Measurements from ENCODE around the gene MACROD2.

Gene MACROD2

DNA sequence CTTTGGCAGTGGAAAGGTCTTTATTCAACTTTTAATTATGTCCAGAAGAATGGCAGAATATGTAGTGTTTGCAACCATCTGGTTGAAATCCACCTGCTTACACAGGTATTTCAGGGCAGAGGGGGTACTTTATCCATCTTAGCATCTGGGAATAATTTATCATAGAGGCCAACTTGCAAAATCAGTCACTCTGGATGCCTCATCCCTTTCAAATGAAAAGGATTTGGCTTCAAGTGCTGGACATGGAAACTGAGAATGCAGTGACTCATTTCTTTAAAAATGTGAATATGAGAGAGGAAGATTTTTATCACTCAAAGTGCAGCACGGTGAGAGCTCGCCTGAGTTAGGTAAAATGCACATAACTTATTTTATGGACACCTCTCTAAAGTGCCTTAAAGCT, 1819.6 kb downstream of the MACROD2 start:
- DNase-seq = no peak

DNA sequence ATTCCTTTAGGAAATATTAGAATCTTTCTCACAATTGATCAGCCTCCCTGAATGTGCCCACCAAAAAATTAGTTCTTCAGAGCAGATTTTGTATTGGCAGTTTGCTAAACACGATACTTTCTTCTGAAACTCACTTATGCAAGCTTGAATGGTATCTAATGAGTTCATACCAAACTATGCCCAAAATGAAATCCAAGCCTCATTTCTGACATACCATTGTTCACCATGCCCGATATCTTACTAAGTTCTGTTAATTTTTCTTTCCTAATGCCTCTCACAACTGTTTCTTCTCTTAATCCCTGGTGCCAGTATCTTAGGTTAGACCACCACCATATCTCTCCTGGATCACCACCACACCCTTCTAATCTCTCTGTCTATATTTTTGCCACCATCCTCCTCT, 1822.0 kb downstream of the MACROD2 start:
- no peak for DNase-seq

DNA sequence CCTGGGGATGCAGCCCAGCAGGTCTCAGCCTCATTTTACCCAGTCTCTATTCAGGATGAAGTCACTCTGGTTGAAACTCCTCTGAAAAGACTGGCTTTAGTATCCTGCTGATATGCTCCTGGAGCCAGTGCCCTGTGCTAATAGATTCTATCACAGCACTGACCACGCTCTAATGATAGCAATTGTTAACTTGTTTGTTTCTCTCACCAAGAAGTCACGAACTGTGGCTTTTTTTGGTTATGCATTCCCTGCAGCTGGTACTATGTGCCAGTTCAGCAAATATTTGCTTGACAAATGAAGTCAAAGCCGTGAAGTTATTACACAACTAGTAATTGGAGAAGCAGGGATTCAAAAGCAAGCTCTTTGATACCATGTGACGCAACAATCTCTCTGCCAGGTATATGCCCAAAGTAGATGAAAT, 1823.3 kb downstream of the MACROD2 start:
- DNase-seq = no peak

DNA sequence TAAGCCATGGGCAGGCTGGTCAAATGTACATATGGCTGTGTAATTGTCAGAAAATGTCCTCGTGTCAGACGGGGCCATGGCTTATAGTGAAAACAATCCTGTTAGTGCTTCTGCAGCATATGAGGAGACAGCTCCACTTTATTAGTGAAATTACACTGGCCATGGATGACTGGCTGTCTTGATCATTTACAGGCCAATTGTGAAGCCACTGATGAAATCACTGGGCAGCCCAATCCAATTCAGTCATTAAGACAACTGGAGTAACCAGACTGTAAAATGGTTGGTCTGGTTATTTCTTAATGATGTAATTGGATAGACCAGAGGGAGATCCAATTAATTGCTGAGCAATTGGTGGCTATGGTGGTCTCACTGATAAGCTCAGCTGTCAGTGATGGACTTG, 1828.4 kb downstream of the MACROD2 start:
- DNase-seq = no peak

DNA sequence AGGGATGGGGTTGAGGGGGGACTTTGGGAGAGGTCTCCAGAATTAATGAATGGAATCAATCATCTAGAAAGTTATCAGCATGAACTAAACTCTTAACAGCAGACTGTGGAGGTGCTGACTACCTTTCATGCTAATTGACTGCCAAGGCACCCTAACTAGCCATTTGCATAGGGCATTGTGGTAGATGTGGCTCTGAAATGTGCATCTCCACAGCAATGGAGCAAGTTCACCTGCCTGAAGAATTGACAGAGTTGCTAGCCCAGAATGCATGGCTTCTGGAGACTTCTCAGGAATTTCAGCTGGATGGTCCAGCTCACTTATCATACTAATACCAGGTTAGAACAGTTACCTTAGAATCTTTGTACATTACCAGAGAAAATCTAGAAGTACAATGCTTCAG, 1832.3 kb downstream of the MACROD2 start:
- DNase-seq = no peak

DNA sequence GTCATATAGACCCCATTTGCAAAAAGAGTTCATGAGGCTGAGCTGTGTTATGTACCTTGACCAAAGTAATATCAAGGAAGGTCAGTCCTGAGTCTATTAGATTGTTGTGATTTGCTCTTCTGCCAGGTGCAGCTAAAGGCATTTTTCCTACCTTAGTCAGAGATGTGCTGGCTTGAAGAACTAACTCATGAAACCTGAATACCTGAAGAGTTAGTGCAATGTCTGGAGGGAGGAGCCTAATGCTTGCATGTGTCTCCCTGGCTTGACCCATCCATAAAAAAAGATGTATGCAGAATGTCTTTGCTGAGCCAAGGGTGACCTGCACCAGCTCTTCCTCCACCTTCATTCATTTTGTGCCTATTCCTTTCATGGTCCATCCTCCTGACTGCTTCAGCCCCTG, 1835.9 kb downstream of the MACROD2 start:
- no peak for DNase-seq

DNA sequence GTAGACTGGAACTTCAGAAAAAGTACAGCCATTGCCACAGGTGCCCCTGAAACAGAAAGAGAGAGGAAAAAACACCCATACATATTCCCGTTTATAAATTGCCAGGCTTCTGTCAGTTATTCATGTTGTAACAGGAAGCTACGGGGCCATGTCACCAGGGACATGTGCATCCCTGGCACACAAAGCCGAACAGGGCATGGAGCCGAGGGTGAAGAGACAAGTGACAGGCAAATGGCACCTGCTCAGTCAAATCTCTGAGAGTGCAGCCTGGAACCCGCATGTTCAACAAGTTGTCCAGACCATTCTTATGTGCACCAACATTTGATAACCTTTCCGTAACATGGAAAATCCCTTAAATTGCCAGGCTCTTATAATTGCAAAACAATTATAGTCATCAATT, 1837.2 kb downstream of the MACROD2 start:
- no peak for DNase-seq

DNA sequence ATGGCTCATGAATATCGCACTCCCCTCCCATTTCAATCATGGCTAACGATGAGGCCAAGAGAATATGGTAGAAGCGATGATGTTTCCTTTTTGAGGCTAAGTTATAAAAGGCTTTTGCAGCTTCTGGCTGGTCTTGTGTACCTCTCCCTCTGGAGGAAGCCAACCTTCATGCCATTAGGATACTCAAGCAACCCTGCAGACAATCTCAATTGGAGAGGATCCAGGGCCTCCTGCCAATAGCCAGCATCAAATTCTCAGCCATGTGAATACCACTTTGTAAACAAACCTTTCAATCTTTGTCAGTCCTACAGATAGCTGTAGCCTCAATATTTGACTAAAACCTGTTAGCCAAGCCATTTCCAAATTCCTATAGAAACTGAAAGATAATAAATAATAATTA, 1839.5 kb downstream of the MACROD2 start:
- DNase-seq = no peak

DNA sequence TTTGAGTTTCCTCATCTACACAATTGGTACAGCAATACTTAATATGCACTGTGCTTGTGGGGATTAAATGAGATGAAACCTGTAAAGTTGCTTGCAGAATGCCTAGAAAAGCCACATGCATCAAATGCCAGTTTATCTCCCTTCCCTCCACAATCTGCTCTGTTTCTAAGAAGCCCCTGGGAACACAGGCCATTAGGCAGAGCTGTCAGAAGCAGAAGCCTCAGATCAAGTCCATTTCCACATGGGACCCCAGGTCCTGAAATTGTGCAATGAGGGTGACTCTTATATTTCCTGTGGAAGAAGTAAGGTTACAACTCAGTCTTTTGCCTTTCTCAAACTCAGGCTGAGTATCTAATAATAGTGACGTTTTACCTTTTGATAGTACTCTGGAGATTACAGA, 1840.5 kb downstream of the MACROD2 start:
- no peak for DNase-seq

DNA sequence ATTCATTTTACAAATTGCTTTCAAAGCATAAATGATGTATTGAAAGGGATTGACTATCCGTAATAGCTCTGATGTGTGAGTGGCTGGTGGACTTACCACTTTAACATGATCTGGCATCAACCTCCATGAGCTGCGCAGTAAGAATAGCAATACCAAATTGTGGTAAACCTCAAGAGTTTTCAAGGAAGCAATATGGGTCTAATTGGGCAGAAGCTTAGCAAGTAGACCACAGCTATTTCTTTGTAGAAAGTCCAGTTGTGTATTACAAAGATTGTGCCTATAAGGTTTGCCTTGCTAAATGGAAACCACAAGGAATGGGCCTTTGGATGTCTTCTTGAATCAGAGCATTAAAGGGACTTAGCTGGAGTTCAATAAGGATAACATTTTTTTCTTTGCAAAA, 1841.3 kb downstream of the MACROD2 start:
- no peak for DNase-seq

DNA sequence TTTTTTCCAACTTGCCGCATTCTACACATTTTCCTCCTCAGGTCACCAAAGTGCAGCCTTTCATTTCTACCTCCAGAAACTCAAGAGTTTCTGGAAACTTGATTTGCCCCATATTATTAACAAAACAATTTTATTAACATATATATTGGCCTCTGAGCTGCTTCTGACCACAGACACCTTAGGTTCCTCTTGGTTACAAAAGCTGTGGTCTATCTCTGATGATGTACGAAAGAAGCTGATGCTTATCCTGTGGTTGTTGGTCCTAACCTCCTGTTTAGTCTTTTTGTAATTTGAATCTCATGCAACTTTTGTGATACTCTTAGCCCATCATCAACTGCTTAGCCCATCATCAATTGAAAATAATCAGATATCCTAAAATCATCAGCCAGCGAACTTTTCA, 1842.2 kb downstream of the MACROD2 start:
- DNase-seq = no peak

DNA sequence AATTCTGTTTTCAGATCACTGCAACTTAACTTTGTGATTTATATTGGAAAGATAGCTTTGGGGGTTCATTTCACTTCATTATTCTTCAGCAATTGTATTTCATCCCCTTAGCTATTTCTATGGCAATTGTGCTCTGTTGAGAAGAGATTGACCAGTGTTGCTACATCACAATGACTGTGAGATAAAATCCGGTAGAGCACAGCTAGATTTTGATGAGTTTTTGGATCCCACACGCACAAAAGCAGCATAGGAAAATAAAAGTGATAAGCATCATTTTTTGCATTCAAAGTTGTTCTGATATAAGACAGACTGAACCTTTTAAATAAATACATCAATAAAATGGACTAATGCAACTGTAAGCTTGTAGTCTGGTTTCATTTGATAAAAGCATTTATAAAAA, 1843.2 kb downstream of the MACROD2 start:
- DNase-seq = no peak

DNA sequence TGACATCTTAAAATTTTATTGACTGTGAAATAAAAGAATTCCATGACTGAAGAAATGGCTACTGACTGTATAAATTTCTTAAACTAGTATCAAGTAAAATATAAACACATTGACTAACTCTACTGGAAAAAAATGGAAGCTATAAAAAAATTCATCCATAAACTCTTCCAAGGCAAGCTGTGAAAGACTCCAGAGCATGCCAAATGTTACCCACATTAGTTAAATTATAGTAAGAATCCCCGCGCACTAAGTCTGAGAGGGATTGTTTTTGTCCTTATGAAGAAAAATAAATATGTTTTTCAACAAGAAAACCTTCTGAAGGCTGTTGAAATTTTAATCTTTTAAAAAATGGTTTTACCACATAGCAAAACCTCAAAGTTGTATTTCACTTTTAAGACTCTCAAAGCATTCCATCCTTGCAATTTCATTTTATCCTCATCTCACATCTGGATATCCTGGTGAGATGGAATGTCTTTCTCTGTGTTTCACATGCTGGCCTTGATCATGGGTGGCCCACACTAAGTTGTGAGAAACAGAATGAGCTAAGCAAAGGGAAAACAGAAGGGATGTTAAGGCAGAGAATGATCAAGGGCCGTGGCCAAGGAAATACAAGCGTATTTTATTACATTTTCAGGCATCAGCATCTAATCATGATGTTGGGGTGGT, 1845.5 kb downstream of the MACROD2 start:
- no peak for DNase-seq

DNA sequence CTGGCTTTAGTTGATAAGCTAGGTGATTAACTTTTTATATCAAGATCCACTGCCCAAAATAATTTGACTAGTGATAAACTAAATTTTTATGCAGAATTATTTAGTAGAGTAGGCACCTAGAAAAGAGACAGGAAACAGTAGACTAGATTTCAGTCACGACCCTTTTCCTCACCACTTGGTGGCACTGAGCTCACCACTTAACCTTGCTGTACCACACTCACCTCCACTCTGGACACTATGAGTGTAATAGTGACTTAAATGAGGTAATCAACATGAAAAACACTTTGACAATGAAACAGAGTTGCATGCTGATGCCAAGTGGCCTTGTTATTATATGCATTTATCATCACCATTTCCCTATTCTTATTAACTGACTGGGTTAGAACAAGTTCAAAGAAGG, 1847.6 kb downstream of the MACROD2 start:
- DNase-seq = no peak

DNA sequence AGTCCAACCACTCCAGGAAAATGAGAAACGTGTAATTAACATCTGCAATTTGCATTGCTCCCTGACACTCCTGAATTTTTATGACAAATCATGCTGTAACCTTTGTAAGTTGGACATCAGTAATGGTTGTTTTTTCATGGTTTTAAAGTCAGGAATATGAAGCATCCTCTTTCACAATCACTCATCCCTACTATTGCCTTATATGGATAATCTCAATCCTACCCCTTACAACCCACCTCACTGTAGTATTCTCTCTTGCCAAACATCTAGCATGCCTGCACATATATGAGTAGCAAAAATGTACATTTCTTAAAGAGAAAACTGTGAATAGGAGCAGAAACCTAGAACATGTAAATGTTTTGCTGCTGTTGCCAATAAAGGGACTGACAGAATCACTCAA, 1848.5 kb downstream of the MACROD2 start:
- DNase-seq = no peak

DNA sequence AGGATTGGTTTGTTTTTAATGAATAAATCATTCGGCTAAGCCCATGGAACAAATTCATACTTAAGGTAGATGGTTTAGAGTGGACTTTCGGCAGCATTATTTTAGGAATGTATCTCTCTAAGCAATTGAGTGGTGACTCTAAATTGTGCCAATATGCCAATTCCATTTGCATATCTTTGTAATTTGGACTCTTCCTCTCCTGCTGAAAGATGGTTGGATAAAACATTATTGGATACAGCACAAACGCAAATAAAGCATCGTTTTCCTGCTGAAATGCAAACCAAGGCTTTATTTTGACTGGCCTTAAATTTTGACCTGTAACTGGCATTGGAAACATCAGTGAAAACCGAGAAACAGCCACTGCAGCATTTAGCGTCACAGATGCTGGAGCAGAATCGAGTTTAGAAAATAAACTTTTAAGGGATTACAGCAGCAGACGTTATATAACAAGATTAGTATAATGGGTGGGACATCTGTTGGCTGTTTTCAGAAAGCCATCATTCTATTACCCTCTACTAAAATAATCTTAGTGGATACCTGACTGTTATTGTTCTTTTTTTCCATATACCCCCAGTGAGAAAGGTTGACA, 1852.0 kb downstream of the MACROD2 start:
- DNase-seq = no peak

DNA sequence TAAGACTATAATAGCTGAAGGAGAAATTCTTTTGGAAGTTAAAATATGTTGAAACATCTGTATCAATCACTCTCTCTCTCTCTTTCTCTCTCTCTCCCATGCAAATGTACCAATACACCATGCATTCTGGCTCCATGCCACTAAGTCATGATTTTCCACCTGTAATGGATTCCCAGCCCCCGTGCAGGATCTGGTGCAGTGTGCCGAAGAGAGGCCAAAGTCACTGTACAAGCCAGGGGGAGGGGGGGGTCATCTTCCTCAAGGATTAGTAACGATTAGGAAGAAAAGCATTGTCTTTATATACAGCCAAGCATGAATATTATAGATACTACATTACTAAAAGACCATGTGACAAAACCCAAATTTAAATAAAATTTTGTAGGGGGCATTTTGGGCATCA, 1852.8 kb downstream of the MACROD2 start:
- DNase-seq = no peak

DNA sequence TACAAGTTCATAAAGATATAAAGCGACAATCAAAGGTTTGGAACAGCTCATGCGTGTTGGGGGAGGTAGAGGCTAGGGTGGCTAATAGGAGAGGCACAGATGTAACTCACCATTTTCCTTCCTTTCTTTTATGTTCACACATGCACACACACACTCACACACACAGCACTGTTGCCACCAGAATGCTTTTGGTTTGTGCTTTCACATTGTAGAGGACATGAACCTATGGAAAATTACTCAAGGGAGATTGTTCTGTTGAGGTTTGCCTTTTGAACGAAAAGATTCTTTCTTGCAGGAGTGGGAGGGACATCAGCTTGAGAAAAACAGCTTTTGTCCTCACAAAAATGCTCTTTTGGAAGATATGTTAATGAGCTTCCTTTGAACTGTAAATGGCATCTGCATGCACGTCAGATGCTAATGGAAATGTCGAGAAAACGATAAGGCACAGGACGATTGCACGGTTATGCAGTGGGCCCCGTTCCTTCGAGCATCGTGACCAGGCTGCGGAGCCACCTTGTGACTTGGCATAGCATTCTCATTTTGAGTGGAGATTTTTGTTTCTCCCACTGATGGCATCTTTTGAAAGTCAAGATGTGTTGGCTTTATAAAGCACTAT, 1853.8 kb downstream of the MACROD2 start:
- no peak for DNase-seq

DNA sequence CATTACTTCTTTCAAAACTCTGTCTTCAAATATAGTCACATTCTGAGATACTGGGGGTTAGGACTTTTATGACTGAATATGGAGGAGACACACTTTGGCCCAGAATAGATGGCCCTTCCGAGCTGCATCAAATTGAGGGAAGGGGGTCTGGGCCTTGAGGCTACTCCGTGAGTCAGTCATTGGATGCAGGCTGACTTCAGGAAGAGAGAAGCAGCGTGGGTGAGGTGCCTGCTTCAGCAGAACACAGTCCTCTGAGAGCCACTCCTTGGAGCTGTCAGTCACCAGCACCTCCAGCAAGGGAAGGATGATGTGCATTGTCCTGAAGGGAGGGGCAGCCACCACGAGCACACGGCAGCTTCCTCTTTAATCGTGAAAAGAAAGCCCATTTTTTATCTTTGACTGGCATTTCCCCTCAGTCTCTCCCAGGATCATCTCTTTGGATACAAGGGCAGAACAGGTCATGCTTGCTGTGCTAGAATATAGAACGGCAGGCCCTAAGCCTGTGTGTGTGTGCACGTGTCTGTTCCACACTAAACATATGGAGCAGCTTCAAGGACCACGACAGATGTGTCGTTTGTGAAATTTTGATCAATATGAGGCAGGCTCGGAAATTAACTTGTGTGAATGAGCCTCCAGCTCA, 1856.4 kb downstream of the MACROD2 start:
- no peak for DNase-seq

DNA sequence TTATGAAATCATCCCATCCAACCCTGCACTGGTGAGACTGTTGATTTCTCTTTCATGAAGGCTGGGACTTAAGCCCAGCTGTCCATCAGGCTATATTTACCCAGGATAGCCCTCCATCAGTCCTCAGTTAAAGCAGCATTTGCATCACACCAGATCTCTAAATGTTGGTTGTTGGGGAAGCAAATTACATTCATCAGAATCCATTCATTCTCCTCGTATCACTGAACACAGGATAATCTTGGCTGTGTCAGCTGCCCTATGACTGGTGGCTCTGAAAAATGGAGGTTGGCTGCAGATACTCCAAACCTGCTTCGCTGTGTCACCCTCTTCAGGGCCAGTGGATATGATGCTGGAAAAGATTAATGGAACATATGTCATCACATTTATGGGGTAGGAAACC, 1859.6 kb downstream of the MACROD2 start:
- no peak for DNase-seq

DNA sequence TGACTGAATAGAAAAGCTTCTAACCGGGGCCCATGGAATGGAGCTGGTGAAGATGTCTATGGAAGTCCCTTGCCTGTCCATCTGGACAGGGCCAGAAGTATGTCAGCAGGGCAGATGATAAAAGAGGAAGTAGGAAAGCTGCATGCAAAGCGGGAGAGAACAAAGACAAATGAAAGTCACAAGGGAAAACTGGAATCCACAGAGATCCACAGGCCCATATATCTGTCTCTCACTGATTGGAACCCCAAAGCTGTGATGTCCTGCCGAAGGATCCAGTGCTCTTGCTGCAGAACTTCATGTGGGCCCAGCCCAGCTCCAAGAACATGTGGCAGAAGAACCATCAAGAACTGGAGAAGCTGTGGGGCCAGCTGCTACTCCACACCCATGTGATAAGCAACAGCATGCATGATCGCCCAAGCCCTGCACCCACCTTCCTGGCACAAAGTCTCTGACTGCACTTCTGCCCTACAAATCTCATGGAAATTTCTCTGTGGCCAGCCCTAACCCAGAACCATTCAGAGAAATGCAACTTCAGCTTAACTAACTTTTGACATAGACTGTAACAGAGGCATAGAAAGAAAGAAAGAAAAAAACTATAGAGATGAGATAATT, 1862.0 kb downstream of the MACROD2 start:
- DNase-seq = no peak

DNA sequence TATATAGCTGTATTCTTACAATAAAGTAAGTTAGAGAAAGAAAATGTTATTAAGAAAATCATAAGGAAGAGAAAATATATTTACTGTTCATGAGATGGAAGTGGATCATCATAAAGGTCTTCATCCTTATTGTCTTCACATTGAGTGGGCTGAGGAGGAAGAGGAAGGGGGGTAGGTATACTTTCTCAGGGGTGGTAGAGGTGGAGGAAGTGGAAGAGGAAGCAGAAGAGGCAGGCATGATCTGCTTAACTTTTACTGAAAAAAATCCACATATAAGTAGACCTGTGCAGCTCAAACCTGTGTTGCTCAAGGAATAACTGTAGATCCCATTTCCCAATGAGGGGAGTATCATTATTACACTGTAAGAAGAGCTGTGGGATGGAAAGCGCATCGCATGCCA, 1863.7 kb downstream of the MACROD2 start:
- no peak for DNase-seq

DNA sequence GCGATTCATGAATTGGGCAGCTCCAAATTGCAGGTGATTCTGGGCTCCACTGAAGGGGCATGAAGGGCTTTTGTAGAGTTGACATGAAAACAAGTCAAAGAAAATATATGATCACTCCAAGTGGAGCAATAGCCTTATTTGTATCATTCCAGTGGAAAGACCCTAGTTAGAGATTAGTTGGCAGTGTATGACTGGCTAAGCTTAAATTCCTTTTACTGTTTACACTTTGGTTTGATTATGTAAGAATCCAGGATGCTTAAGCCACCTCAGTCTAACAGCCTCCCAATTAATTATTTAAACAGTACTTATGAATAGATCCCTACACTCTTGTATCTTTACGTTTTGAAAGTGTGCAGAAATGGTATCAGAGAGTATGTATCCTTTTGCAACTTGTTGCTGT, 1865.5 kb downstream of the MACROD2 start:
- DNase-seq = no peak

DNA sequence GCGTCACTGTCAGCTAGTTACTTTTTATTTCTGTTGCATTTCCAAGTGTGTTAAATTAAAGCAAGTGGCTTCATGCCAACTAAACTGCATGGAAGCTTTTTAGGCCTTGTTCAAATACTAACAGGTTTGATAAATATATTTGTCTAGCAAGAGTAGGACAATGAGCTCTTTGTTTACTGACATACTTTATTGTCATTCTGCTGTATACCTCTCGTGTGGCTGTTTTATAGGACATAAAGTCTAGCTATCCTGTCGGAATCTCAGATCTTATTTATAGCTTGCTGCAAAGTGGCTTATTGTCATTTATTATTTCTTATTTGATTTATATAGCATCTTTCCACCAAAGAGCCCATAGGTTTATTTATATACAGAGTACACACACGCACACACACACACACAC, 1866.9 kb downstream of the MACROD2 start:
- DNase-seq = no peak

All from hematopoietic multipotent progenitor cell treated with erythropoietin and hydrocortisone succinate and interleukin-3 and kit ligand, for 6 days (in vitro differentiated cells).